HEK293T (cell line): ENCODE data around the gene MTMR6.

ENCODE experiments used
- BHLHE40 ChIP-seq: fragments of 450-650 bp; IDR thresholded peaks from 2 replicates; pipeline ENCODE4 v1.6.1; 2016; ENCODE audit warnings: mild to moderate bottlenecking, moderate library complexity, borderline replicate concordance
- CTBP1 ChIP-seq: fragments of 450-650 bp; IDR thresholded peaks from 2 replicates; pipeline ENCODE4 v1.6.1; 2016; ENCODE audit warnings: borderline replicate concordance
- ELF4 ChIP-seq: fragments of 450-650 bp; IDR thresholded peaks from 2 replicates; pipeline ENCODE4 v1.6.1; 2017; ENCODE audit warnings: antibody characterized with exemption
- FOXA1 ChIP-seq: fragments of 450-650 bp; IDR thresholded peaks from 2 replicates; pipeline ENCODE4 v1.6.1; 2016; ENCODE audit warnings: mild to moderate bottlenecking
- FOXM1 ChIP-seq: fragments of 450-650 bp; IDR thresholded peaks from 2 replicates; pipeline ENCODE4 v1.6.1; 2017; ENCODE audit warnings: mild to moderate bottlenecking, borderline replicate concordance
- L3MBTL2 ChIP-seq: fragments of 450-650 bp; conservative IDR thresholded peaks from 2 replicates; pipeline ENCODE4 v1.6.1; 2016; ENCODE audit warnings: mild to moderate bottlenecking
- LEF1 ChIP-seq: fragments of 450-650 bp; IDR thresholded peaks from 2 replicates; pipeline ENCODE4 v1.6.1; 2017; ENCODE audit warnings: mild to moderate bottlenecking, borderline replicate concordance
- NFRKB ChIP-seq: fragments of 450-650 bp; IDR thresholded peaks from 2 replicates; pipeline ENCODE4 v1.6.1; 2016; ENCODE audit warnings: mild to moderate bottlenecking, moderate library complexity
- SP1 ChIP-seq: fragments of 450-650 bp; IDR thresholded peaks from 2 replicates; pipeline ENCODE4 v1.6.1; 2017
- ZNF384 ChIP-seq: fragments of 450-650 bp; IDR thresholded peaks from 2 replicates; pipeline ENCODE4 v1.6.1; 2016

- no peak for TF ChIP-seq ELF4
- TF ChIP-seq SP1 = no peak
- TF ChIP-seq ZNF384 = no peak
- TF ChIP-seq FOXA1 = no peak
- no peak for TF ChIP-seq LEF1
- TF ChIP-seq L3MBTL2 = peak; percentile 59
- no peak for TF ChIP-seq CTBP1
- TF ChIP-seq BHLHE40 = no peak
- no peak for TF ChIP-seq NFRKB
- no peak for TF ChIP-seq FOXM1
Observed at GRCh38 chr13:25301347-25302113, 14.2 kb upstream of the MTMR6 start, which contains the start of gene NUP58.
